ENCODE data around the gene MAGEB3.

DNA sequence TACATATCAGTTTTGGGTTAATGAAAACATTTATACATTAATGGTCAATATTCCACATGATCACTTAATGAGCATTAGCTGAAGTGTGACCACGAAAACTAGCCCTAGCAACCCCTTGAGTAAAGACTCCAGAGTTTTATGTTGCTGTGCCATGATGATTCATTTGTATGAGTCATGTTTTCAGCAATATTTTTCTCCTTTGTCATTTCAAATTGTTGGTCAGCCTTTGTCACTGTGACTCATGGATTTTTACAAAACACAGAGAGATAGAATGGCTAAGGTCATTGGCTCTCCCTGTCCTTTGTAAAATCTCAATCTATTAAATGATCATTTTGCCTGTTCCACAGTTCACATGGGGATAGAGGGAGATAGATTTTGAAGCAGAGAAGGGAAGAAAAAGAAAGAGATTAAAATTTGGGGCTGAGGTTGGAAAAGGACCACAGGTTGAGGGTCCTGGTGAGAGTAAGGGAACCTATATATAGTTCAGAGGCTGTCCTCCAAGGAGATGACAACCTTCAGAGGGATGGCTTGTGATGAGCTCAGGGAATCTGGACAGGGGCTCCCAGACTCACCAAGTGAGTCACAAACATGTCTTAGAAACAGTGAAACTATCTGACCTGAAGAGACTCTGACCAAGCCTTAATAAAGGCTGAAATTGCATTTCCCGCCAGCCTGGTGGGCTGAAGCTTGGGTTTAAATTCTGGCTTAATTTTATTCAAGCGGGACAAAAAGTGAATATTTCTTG lies 53.2 kb downstream of the MAGEB3 start:
- TF ChIP-seq, protein P1, sequence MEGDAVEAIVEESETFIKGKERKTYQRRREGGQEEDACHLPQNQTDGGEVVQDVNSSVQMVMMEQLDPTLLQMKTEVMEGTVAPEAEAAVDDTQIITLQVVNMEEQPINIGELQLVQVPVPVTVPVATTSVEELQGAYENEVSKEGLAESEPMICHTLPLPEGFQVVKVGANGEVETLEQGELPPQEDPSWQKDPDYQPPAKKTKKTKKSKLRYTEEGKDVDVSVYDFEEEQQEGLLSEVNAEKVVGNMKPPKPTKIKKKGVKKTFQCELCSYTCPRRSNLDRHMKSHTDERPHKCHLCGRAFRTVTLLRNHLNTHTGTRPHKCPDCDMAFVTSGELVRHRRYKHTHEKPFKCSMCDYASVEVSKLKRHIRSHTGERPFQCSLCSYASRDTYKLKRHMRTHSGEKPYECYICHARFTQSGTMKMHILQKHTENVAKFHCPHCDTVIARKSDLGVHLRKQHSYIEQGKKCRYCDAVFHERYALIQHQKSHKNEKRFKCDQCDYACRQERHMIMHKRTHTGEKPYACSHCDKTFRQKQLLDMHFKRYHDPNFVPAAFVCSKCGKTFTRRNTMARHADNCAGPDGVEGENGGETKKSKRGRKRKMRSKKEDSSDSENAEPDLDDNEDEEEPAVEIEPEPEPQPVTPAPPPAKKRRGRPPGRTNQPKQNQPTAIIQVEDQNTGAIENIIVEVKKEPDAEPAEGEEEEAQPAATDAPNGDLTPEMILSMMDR (conservative IDR thresholded peaks at IDR 0.05; ENCODE audit: low read length) = no peak
- TF ChIP-seq EZH2phosphoT487 (IDR thresholded peaks at IDR 0.05; ENCODE audit: borderline replicate concordance, low read depth, low read length) = no peak
